Spleen (tissue), 11 donors: Measurements from ENCODE around the gene TPO. TPM values are rescaled to one million over a fixed set of nuclear protein-coding genes. Genes with fewer than 3 reads are reported as not detected.
A peak's percentile ranks its signal among the peaks of the same experiment; 100 is the strongest.

ENCODE experiments used
- DNase-seq: peaks from one replicate; pipeline ENCODE4 v3.0.0-alpha.2; 2020
- H3K27ac ChIP-seq, 8 donors: fragments of 200-600 bp; sonication (generic) in 7 of 8; 1 replicate in 4 of 8; 2 replicates in 4 of 8; pipeline versions ENCODE4 v1.5.0 to v1.8.0; 2016 to 2021; ENCODE audit warnings: inconsistent platforms in 4 of 8, mild to moderate bottlenecking in 4 of 8, moderate library complexity in 1 of 8
- H3K27me3 ChIP-seq, 7 donors: fragments of 200-600 bp; sonication (generic) in 6 of 7; replicated peaks in 1 of 7; 1 replicate in 4 of 7; 2 replicates in 3 of 7; pipeline versions ENCODE4 v1.5.0 to v1.8.0; 2016 to 2021; ENCODE audit warnings: inconsistent platforms in 3 of 7, mild to moderate bottlenecking in 1 of 7
- H3K36me3 ChIP-seq, 6 donors: fragments of 200-600 bp; sonication (generic) in 5 of 6; 1 replicate in 4 of 6; 2 replicates in 2 of 6; pipeline versions ENCODE4 v1.5.0 to v1.8.0; 2016 to 2021; ENCODE audit warnings: inconsistent platforms in 2 of 6
- H3K4me1 ChIP-seq, 6 donors: fragments of 200-600 bp; sonication (generic) in 5 of 6; 1 replicate in 3 of 6; 2 replicates in 3 of 6; pipeline versions ENCODE4 v1.5.0 to v1.8.0; 2016 to 2021; ENCODE audit warnings: inconsistent platforms in 3 of 6
- H3K4me3 ChIP-seq, 8 donors: fragments of 200-600 bp; sonication (generic) in 7 of 8; 1 replicate in 4 of 8; 2 replicates in 4 of 8; pipeline versions ENCODE4 v1.5.0 to v1.8.0; 2016 to 2021; ENCODE audit warnings: inconsistent platforms in 4 of 8, mild to moderate bottlenecking in 4 of 8, moderate library complexity in 2 of 8
- H3K9me3 ChIP-seq, 8 donors: fragments of 200-600 bp; sonication (generic) in 7 of 8; 1 replicate in 4 of 8; 2 replicates in 4 of 8; pipeline versions ENCODE4 v1.5.0 to v1.8.0; 2016 to 2021; ENCODE audit warnings: inconsistent platforms in 4 of 8
- CTCF ChIP-seq, 11 experiments: fragments of 200-600 bp in 7 of 11; fragments of 450-650 bp in 4 of 11; sonication (generic) in 4 of 11; IDR thresholded peaks in 8 of 11; conservative IDR thresholded peaks in 3 of 11; 1 replicate in 7 of 11; 2 replicates in 4 of 11; pipeline versions ENCODE4 v1.4.0 to v1.8.0; 2016 to 2021; ENCODE audit warnings: antibody characterized with exemption in 11 of 11, inconsistent platforms in 4 of 11, mild to moderate bottlenecking in 1 of 11
- POLR2A ChIP-seq, 3 donors: fragments of 450-650 bp; IDR thresholded peaks; one replicate each; pipeline ENCODE4 v1.5.1; 2017; ENCODE audit warnings: antibody characterized with exemption in 3 of 3, mild to moderate bottlenecking in 1 of 3
- POLR2AphosphoS5 ChIP-seq, 3 donors: sonication (generic); formaldehyde crosslinking; IDR thresholded peaks; one replicate each; pipeline ENCODE4 v1.5.1; 2017; ENCODE audit warnings: antibody characterized with exemption in 3 of 3
- WGBS, 5 donors: extraction: QIAGEN DNeasy Blood & Tissue Kit in 3 of 5; methylation state at CpG; one replicate each; pipeline versions ENCODE4 v1.1.5 to v1.1.7; 2013 to 2018; 5-methylcytosine and 5-hydroxymethylcytosine counted together
- intact Hi-C: fragments of 100-400 bp; cut with DNase I; formaldehyde crosslinking; loops from one replicate; pipeline ENCODE4 v1.15.0; 2023; ENCODE audit warnings: low total_unique reads
- polyA plus RNA-seq, 3 donors: library from polyadenylated mRNA; stranded (reverse); fragments of 200-250 nt; gene quantifications; one replicate each; pipeline ENCODE4 v1.2.1, GENCODE V29; 2013
- total RNA-seq, 7 donors: library from RNA; depleted of rRNA in 3 of 7; stranded (reverse); fragments of >200 nt in 3 of 7; fragmentation: NEBNext Ultra II Directional in 4 of 7; extraction: Animal tissue kit (Norgen Biotek cat#: 25700) in 4 of 7; gene quantifications; one replicate each; pipeline versions ENCODE4 v1.1.0 to v1.2.1, GENCODE V29; 2016 to 2021
- donor health status: healthy with polysubstance abuse.
- donor health status: DM: no; HTN: no; CAD: no; lungs with moderate emphysema.
- donor health status: DM: no; HTN: no; CAD: no.
- donor health status: Bipolar disorder and iron deficiency.
- donor health status: healthy.
- donor health status: DM: no; HTN: no; CAD: no.
- donor health status: DM: yes; HTN: yes; CAD: no.

The TPO gene
- total and polyA plus RNA-seq, 10 donors: 14.4 to 127 (median 49.0) TPM

- peaks cover 0 to 8% (median 0%) of the 10 kb centered on the region in 6 donors for H3K4me1 ChIP-seq
- intact Hi-C loops: no loop called here
- H3K36me3 ChIP-seq: no peaks in the 10 kb centered on the region
- H3K27me3 ChIP-seq: no peaks in the 10 kb centered on the region
- TF ChIP-seq CTCF (IDR thresholded peaks at IDR 0.05 in 8 of 11, conservative IDR thresholded peaks at IDR 0.05 in 3 of 11) (no peak), POLR2A (IDR thresholded peaks at IDR 0.05) (no peak), POLR2AphosphoS5 (IDR thresholded peaks at IDR 0.05) (no peak)
- H3K4me3 ChIP-seq: peak overlapping the region; percentile 13 to 59 (median 34)
- 69 to 86% (median 77%) methylated on average over 4 to 6 of the region's 6 CpGs for WGBS, 5 donors
- DNase-seq: no peak
- no peaks in the 10 kb centered on the region for H3K9me3 ChIP-seq
- H3K27ac ChIP-seq: peak overlapping the region in 5 of 8 donors; percentile 66 to 79 (median 69)
Measured at GRCh38 chr2:1415501-1415900, 2.2 kb downstream of the TPO start.

DNA sequence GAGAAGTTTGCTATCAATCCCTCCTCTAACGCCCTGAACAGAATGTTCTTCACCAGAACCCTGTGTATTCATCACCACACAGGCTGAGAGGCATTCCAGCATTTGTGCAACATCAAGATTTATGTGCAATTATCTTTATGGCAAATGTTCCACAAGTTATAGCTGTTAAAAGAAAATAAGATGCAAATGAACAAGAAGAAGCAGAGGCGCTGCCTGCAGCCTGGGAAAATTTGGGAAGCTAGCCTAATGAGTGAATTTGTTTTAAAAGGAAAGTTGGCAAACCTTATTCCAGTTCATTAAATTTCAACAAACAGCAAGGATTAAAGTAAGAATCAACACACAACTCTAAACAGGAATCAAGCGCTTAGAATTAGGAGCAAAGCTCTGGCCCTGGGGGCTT is 5.3 kb downstream of the TPO start:
- DNase-seq: no peak
- Histone ChIP-seq H3K36me3 (peaks cover 0 to 14% (median 0%) of the 10 kb centered on the region in 6 donors), H3K27me3 (peaks cover 0 to 6% (median 0%) of the 10 kb centered on the region in 7 donors), H3K4me3 (no peak overlapping the region), H3K4me1 (peaks cover 0 to 8% (median 0%) of the 10 kb centered on the region in 6 donors), H3K27ac (no peak overlapping the region), H3K9me3 (no peaks in the 10 kb centered on the region)
- 81 to 88% (median 82%) methylated on average over 3 of the region's 3 CpGs for WGBS, 5 donors
- TF ChIP-seq POLR2A (IDR thresholded peaks at IDR 0.05) (no peak), POLR2AphosphoS5 (IDR thresholded peaks at IDR 0.05) (no peak), CTCF (IDR thresholded peaks at IDR 0.05 in 8 of 11, conservative IDR thresholded peaks at IDR 0.05 in 3 of 11) (no peak)
- intact Hi-C loops: no loop called here

- H3K9me3 ChIP-seq: no peaks in the 10 kb centered on the region
Measured at GRCh38 chr2:1420746-1421480, 7.7 kb downstream of the TPO start.

More at GRCh38 chr2:1420746-1421480, 7.7 kb downstream of the TPO start:
- peaks cover 0 to 8% (median 0%) of the 10 kb centered on the region in 6 donors for H3K4me1 ChIP-seq
- 81 to 86% (median 82%) methylated on average over 23 of the region's 23 CpGs for WGBS, 5 donors
- intact Hi-C loops: no loop called here
- peaks cover 0 to 14% (median 0%) of the 10 kb centered on the region in 6 donors for H3K36me3 ChIP-seq
- H3K27ac ChIP-seq: no peak overlapping the region
- no peak for DNase-seq
- no peak overlapping the region for H3K4me3 ChIP-seq
- peaks cover 0 to 6% (median 0%) of the 10 kb centered on the region in 7 donors for H3K27me3 ChIP-seq
- TF ChIP-seq CTCF (IDR thresholded peaks at IDR 0.05 in 8 of 11, conservative IDR thresholded peaks at IDR 0.05 in 3 of 11): no peak
- no peak for TF ChIP-seq POLR2AphosphoS5 (IDR thresholded peaks at IDR 0.05)
- no peak for TF ChIP-seq POLR2A (IDR thresholded peaks at IDR 0.05)
